Endothelial cell of umbilical vein (primary cell): Measurements from ENCODE around the gene VWA5A. TPM values are rescaled to one million over a fixed set of nuclear protein-coding genes. Genes with fewer than 3 reads are reported as not detected.

Experiments
- BruUV-seq: library from RNA; stranded (reverse); fragments of 400-500 nt; replicated peaks from 2 replicates; lab custom pipeline; 2021; lab: Mats Ljungman, UMichigan
- CTCF ChIA-PET: fragments of 300-600, 350-600 bp; sonication (Branson Sonifier 250); formaldehyde crosslinking; loops from one replicate; lab custom pipeline; 2021; ENCODE audit warnings: antibody characterized with exemption, inconsistent platforms; lab: Charles Lee
- POLR2A ChIA-PET: fragments of 300-600, 350-600 bp; sonication (Branson Sonifier 250); formaldehyde crosslinking; loops from one replicate; lab custom pipeline; 2021; ENCODE audit warnings: antibody characterized with exemption, inconsistent platforms; lab: Charles Lee
- DNase-seq: peaks from one replicate; pipeline ENCODE4 v3.0.0-alpha.2; 2011; ENCODE audit warnings: low read depth, low spot score
- FAIRE-seq: peaks from 2 replicates; lab custom pipeline; 2011; peaks lifted over from hg19 to GRCh38; lab: Jason Lieb, UNC
- H2AFZ ChIP-seq: 2 replicates; pipeline ENCODE4 v1.6.0; 2012; ENCODE audit warnings: low read depth, low read length, control low read depth, inconsistent platforms
- H3K27ac ChIP-seq: 2 replicates; pipeline ENCODE4 v1.5.1; 2011; ENCODE audit warnings: low read depth, mild to moderate bottlenecking, control low read depth, low read length, moderate library complexity; ENCODE audit not compliant: insufficient read depth
- H3K27me3 ChIP-seq, 2 experiments: 2 replicates each; pipeline versions ENCODE4 v1.6.0 to v1.6.1; 2011; ENCODE audit warnings: low read length in 2 of 2, mixed read lengths in 1 of 2; ENCODE audit not compliant: control insufficient read depth in 2 of 2, insufficient read depth in 2 of 2
- H3K36me3 ChIP-seq, 2 experiments: 2 replicates in 1 of 2; 3 replicates in 1 of 2; pipeline ENCODE4 v1.5.1; 2011; ENCODE audit warnings: low read length in 2 of 2, mild to moderate bottlenecking in 1 of 2, moderate library complexity in 1 of 2; ENCODE audit not compliant: control insufficient read depth in 2 of 2, insufficient read depth in 2 of 2; ENCODE audit errors: extremely low read depth in 1 of 2
- H3K4me1 ChIP-seq: 3 replicates; pipeline ENCODE4 v1.5.1; 2011; ENCODE audit warnings: mild to moderate bottlenecking, low read length; ENCODE audit not compliant: control insufficient read depth, insufficient read depth; ENCODE audit errors: extremely low read depth
- H3K4me2 ChIP-seq: 2 replicates; pipeline ENCODE4 v1.6.1; 2011; ENCODE audit warnings: low read length, control low read depth, mixed read lengths; ENCODE audit not compliant: insufficient read depth
- H3K4me3 ChIP-seq, 3 experiments: fragments of 200-600 bp in 1 of 3; sonication (generic), shearing (Covaris generic) in 1 of 3; replicated peaks in 1 of 3; 2 replicates each; pipeline ENCODE4 v1.5.1; 2011 to 2016; ENCODE audit warnings: control low read depth in 3 of 3, low read length in 3 of 3, mild to moderate bottlenecking in 2 of 3, inconsistent platforms in 1 of 3, low read depth in 1 of 3, moderate library complexity in 1 of 3; ENCODE audit not compliant: insufficient read depth in 1 of 3
- H3K79me2 ChIP-seq: 2 replicates; pipeline ENCODE4 v1.6.0; 2012; ENCODE audit warnings: low read length, inconsistent platforms; ENCODE audit not compliant: control insufficient read depth, insufficient read depth
- H3K9ac ChIP-seq: replicated peaks from 2 replicates; pipeline ENCODE3; 2011; ENCODE audit warnings: low read length, control low read depth; ENCODE audit not compliant: insufficient read depth; ENCODE audit errors: extremely low read depth
- H3K9me1 ChIP-seq: replicated peaks from 3 replicates; pipeline ENCODE4 v1.6.0; 2011; ENCODE audit warnings: mild to moderate bottlenecking, low read length; ENCODE audit not compliant: control insufficient read depth, insufficient read depth; ENCODE audit errors: extremely low read depth
- H3K9me3 ChIP-seq: replicated peaks from 2 replicates; pipeline ENCODE4 v1.5.1; 2012; ENCODE audit warnings: low read length, inconsistent platforms; ENCODE audit not compliant: control insufficient read depth, insufficient read depth
- H4K20me1 ChIP-seq: replicated peaks from 2 replicates; pipeline ENCODE3; 2011; ENCODE audit warnings: mild to moderate bottlenecking, low read length; ENCODE audit not compliant: control insufficient read depth, insufficient read depth; ENCODE audit errors: extremely low read depth
- POLR2A ChIP-seq: IDR thresholded peaks from 2 replicates; pipeline ENCODE4 v1.6.1; 2012; ENCODE audit warnings: low read depth, mild to moderate bottlenecking, control low read depth, low read length
- dilution Hi-C: fragments of 300-500 bp; cut with MboI; formaldehyde crosslinking; loops from one replicate; pipeline ENCODE4 v1.15.0; 2019; ENCODE audit warnings: low sequenced_read_pairs; ENCODE audit not compliant: extremely low pct_ligation_motif_present
- intact Hi-C: fragments of 100-400 bp; cut with micrococcal nuclease; formaldehyde crosslinking; loops from one replicate; pipeline ENCODE4 v1.10.0; 2022
- polyA plus RNA-seq, 4 experiments: library from polyadenylated mRNA; depleted of rRNA in 3 of 4; stranded (reverse) in 3 of 4; unstranded in 1 of 4; fragments of >200 nt; gene quantifications; 2 replicates each; pipeline versions ENCODE4 v1.2.1 to v1.2.3, GENCODE V29; 2011 to 2012; ENCODE audit warnings: missing spikeins in 1 of 4
- total RNA-seq: library from RNA; stranded (reverse); gene quantifications from 2 replicates; pipeline ENCODE4 v1.2.3, GENCODE V29; 2021
- TF ChIP-seq, protein P1 (sequence below): IDR thresholded peaks from 2 replicates; pipeline ENCODE4 v1.6.1; 2011; ENCODE audit not compliant: insufficient read depth, insufficient read length
- TF ChIP-seq, protein P2 (sequence below), 2 donors: IDR thresholded peaks; 1 replicate in 1 of 2; 2 replicates in 1 of 2; pipeline ENCODE4 v1.5.1; 2011; ENCODE audit warnings: low read length in 2 of 2, mild to moderate bottlenecking in 2 of 2, moderate library complexity in 2 of 2, control low read depth in 1 of 2, inconsistent platforms in 1 of 2, low read depth in 1 of 2; ENCODE audit not compliant: insufficient read depth in 1 of 2; ENCODE audit errors: extremely low read depth in 1 of 2

Gene VWA5A
- total and polyA plus RNA-seq, 2 donors (not counting 3 experiments of a cell fraction or from before 2014, with no cell fraction given): 9.1 to 14.3 TPM

DNA sequence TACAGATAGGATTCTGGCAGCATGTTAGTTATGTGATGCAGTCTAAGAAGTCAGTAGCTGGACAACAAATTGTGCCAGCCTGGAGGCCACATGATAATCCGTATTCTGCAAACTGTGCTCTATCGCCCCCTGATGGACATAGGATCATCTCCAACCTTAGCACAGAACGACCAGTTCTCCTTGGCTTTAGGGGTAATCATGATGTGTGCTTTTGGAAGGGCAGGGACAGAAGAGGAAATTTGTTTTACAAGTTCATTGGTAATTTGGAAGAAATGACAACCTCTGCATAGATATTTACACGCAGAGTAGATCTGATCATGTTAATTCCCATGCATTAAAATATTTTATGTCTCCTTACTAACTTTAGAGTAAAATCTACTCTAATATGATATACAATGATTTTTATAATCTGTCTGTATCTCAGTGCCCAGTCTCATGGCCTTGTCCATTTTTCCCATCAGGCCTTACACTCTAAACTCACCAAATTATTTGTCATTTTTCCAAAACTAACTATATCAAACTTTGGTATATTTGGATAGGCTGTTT lies 80.0 kb downstream of the VWA5A start:
- POLR2A ChIA-PET: no interaction called here
- Histone ChIP-seq H3K4me2 (no peak overlapping the region), H3K9me3 (no peaks in the 10 kb centered on the region), H3K9ac (no peak overlapping the region), H3K27ac (no peak overlapping the region), H3K27me3 (peaks cover 6 to 7% of the 10 kb centered on the region in 2 experiments), H4K20me1 (no peaks in the 10 kb centered on the region), H2AFZ (no peak overlapping the region), H3K79me2 (no peaks in the 10 kb centered on the region), H3K36me3 (no peaks in the 10 kb centered on the region), H3K4me1 (no peaks in the 10 kb centered on the region), H3K9me1 (no peaks in the 10 kb centered on the region), H3K4me3 (no peak overlapping the region)
- dilution Hi-C loops (no loop called here), intact Hi-C loops (loop anchor here (1.0 to 5.0 kb wide), 5 partner anchors 42 to 554 kb away; partner anchors contain the start of gene ZNF202)
- peak; percentile 79 for DNase-seq
- TF ChIP-seq, protein P1, sequence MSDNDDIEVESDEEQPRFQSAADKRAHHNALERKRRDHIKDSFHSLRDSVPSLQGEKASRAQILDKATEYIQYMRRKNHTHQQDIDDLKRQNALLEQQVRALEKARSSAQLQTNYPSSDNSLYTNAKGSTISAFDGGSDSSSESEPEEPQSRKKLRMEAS: peak; percentile 71
- TF ChIP-seq POLR2A: no peak
- TF ChIP-seq, protein P2, sequence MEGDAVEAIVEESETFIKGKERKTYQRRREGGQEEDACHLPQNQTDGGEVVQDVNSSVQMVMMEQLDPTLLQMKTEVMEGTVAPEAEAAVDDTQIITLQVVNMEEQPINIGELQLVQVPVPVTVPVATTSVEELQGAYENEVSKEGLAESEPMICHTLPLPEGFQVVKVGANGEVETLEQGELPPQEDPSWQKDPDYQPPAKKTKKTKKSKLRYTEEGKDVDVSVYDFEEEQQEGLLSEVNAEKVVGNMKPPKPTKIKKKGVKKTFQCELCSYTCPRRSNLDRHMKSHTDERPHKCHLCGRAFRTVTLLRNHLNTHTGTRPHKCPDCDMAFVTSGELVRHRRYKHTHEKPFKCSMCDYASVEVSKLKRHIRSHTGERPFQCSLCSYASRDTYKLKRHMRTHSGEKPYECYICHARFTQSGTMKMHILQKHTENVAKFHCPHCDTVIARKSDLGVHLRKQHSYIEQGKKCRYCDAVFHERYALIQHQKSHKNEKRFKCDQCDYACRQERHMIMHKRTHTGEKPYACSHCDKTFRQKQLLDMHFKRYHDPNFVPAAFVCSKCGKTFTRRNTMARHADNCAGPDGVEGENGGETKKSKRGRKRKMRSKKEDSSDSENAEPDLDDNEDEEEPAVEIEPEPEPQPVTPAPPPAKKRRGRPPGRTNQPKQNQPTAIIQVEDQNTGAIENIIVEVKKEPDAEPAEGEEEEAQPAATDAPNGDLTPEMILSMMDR (IDR thresholded peaks at IDR 0.05; ENCODE audit: extremely low read depth in 1 of 2, insufficient read depth in 1 of 2, low read depth in 1 of 2, low read length in 2 of 2): peak; percentile 75 to 79
- CTCF ChIA-PET: interaction anchor here (0.6 to 13.5 kb wide), 28 partner anchors 8 to 454 kb away, joined by 3 to 363 read pairs (median 4); partner anchors contain the start of genes VWA5A and ZNF202
- no TSS peak for BruUV-seq
- FAIRE-seq: peak; percentile 86

Other genes starting within 250 kb of the VWA5A start
- not detected in 2 replicates for gene TMEM225, start 229.8 kb upstream of the VWA5A start, total RNA-seq
- not detected in 2 replicates for gene TMEM225, start 229.8 kb upstream of the VWA5A start, polyA plus RNA-seq
- gene OR8D4, start 213.3 kb upstream of the VWA5A start, total RNA-seq: not detected in 2 replicates
- not detected in 2 replicates for gene OR8D4, start 213.3 kb upstream of the VWA5A start, polyA plus RNA-seq
- not detected in 2 replicates for gene OR4D5, start 175.8 kb upstream of the VWA5A start, total RNA-seq
- gene OR4D5, start 175.8 kb upstream of the VWA5A start, polyA plus RNA-seq: not detected in 2 replicates
- gene OR6T1, start 171.6 kb upstream of the VWA5A start, total RNA-seq: not detected in 2 replicates
- gene OR6T1, start 171.6 kb upstream of the VWA5A start, polyA plus RNA-seq: not detected in 2 replicates
- gene OR10S1, start 137.7 kb upstream of the VWA5A start, total RNA-seq: not detected in 2 replicates
- not detected in 2 replicates for gene OR10S1, start 137.7 kb upstream of the VWA5A start, polyA plus RNA-seq
- not detected in 2 replicates for gene OR10G6, start 120.3 kb upstream of the VWA5A start, total RNA-seq
- gene OR10G6, start 120.3 kb upstream of the VWA5A start, polyA plus RNA-seq: not detected in 2 replicates
- gene OR10G4, start 102.5 kb upstream of the VWA5A start, total RNA-seq: not detected in 2 replicates
- not detected in 2 replicates for gene OR10G4, start 102.5 kb upstream of the VWA5A start, polyA plus RNA-seq
- gene OR10G9, start 92.4 kb upstream of the VWA5A start, total RNA-seq: not detected in 2 replicates
- gene OR10G9, start 92.4 kb upstream of the VWA5A start, polyA plus RNA-seq: not detected in 2 replicates
- gene OR10G8, start 88.7 kb upstream of the VWA5A start, total RNA-seq: not detected in 2 replicates
- gene OR10G8, start 88.7 kb upstream of the VWA5A start, polyA plus RNA-seq: not detected in 2 replicates
- gene OR10G7, start 74.1 kb upstream of the VWA5A start, total RNA-seq: not detected in 2 replicates
- not detected in 2 replicates for gene OR10G7, start 74.1 kb upstream of the VWA5A start, polyA plus RNA-seq
- gene OR10D3, start 67.9 kb downstream of the VWA5A start, total RNA-seq: not detected in 2 replicates
- gene OR10D3, start 67.9 kb downstream of the VWA5A start, polyA plus RNA-seq: not detected in 2 replicates
- not detected in 2 replicates for gene OR8G1, start 125.6 kb downstream of the VWA5A start, total RNA-seq
- not detected in 2 replicates for gene OR8G1, start 125.6 kb downstream of the VWA5A start, polyA plus RNA-seq
- gene OR8G5, start 140.9 kb downstream of the VWA5A start, total RNA-seq: not detected in 2 replicates
- gene OR8G5, start 140.9 kb downstream of the VWA5A start, polyA plus RNA-seq: not detected in 2 replicates
- not detected in 2 replicates for gene OR8D1, start 198.5 kb downstream of the VWA5A start, total RNA-seq
- not detected in 2 replicates for gene OR8D1, start 198.5 kb downstream of the VWA5A start, polyA plus RNA-seq
- gene OR8D2, start 204.7 kb downstream of the VWA5A start, total RNA-seq: not detected in 2 replicates
- gene OR8D2, start 204.7 kb downstream of the VWA5A start, polyA plus RNA-seq: not detected in 2 replicates